HG03342 (cell line): ENCODE results near the gene RERE.

ENCODE experiments used
- ATAC-seq: cut with Tn5 transposase; IDR thresholded peaks from one replicate; pipeline ENCODE4 v1.9.1; 2021; ENCODE audit warnings: mild to moderate bottlenecking, moderate library complexity; ENCODE audit not compliant: unreplicated experiment

RERE gene

DNA sequence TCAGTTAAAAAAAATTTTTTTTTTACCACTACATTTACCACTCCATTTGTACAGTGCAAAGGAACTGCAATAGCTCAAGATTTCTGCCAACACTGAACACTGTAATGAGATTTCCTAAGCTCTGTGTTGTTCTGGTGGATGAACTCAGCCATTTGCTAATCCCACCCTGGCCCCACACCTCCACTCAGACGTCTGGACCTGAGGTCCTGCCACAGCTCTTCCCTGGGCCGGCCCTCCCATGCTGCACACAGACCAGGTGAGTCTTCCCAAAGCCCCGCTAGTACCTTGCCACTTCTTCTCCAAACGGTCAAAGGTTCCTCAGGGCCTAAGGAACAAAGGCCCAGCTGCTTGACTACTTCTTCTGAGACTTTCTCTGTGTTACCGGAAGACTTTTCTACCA lies 443.1 kb downstream of the RERE start:
- ATAC-seq, result no peak

GRCh38 chr1:8373581-8374241 lies 443.7 kb downstream of the RERE start:
- ATAC-seq, result no peak

- no peak for ATAC-seq
These were observed 444.3 kb downstream of the RERE start for GRCh38 chr1:8373125-8373524.

DNA sequence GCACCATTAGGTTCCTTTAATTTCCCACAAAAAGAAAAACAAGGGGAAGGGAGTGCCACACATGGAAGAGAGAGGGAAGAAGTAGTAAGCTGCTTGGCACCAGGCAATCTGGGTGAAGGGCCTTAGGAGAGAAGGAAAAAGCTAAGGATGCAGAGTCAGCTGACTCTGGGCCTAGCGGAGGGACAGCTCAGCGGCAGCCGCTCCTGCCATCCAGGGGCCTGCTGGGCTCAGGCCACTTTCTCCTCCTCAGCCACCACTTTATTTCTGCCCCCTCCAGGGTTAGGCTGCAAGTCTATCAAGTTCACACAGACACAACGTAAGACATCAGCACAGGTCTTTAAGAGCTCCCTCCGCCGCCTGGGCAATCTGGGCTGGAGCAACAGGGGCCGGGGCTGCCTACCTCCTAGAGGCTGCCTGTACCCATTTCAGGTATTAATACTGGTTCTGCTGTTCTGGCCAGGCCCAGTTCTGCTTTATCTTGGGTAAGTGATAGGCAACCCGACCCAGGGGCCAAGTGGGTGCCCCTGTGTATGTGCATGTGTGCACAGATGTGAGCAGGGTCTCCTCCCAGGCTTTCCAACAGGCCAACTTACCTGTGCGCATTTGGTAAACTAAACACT lies 446.0 kb downstream of the RERE start:
- no peak for ATAC-seq

- ATAC-seq, result no peak
These were observed 446.5 kb downstream of the RERE start for GRCh38 chr1:8370905-8371315.

DNA sequence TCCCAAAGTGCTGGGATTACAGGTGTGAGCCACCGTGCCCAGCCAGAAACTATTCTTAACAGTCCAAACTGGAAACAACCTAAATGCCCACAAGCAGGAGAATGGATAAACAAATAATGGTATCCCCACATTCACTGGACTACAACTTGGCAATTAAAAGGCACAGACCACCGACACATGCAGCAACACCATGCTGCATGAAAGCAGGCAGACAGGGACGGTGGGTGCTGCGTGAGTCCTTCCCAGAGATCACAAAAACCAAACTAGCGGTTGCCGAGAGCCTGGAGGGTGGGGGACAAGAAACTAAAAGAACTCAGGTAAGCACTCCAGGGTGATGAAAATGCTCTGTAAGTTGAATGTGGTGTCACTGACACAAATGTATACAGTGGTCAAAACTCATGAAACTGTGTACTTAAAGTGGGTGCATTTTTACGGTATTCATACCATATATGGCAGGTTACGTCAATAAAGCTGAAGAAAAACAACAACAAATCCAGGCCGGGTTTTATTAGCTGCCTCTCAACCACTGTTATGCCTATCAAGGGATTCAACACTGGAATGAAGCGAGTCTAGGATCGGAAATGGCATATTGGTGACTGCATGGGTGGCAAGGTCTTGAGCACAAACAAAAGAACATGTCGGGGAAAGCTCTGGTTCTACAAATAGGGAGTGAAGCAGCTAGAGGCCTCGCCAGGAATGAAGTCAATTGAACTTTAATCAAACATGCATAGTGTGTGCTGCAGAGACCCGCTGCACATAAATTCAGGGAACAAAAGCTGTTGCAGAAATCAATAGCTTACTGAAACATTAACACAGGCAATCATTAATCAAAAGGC lies 447.2 kb downstream of the RERE start:
- ATAC-seq, result no peak

- ATAC-seq, result no peak
These were observed 448.3 kb downstream of the RERE start for GRCh38 chr1:8368956-8369639.

DNA sequence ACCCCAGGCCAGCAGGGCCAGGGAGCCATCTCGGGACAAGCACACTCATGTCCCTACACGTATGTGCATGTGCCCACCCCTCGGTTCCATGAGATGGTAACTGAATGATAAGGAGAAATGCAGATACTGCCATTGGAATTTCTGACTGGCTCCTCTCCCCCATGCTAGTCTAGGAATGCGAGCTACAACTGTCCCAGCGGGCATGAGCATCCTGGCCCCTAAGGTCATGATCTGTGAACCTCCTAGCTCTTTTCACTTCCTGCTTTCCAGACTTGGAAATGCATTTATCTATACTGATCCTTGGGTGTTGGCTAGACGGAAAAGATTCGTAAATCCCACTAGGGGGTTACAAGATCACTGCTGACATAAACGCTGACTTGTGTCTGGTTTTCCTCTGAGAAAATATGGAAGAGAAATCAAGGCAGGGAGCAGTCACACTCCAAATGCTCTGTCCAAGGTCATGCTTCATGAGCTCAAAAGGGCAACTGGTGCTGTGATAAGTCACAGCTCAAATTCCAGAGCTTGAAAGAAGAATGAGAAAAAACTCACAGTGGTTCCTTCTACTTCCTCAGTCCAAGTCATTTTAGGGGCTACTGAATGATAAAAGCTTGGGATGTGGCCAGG lies 449.8 kb downstream of the RERE start:
- no peak for ATAC-seq

- ATAC-seq, result no peak
These were observed 451.6 kb downstream of the RERE start for GRCh38 chr1:8365661-8366362.

DNA sequence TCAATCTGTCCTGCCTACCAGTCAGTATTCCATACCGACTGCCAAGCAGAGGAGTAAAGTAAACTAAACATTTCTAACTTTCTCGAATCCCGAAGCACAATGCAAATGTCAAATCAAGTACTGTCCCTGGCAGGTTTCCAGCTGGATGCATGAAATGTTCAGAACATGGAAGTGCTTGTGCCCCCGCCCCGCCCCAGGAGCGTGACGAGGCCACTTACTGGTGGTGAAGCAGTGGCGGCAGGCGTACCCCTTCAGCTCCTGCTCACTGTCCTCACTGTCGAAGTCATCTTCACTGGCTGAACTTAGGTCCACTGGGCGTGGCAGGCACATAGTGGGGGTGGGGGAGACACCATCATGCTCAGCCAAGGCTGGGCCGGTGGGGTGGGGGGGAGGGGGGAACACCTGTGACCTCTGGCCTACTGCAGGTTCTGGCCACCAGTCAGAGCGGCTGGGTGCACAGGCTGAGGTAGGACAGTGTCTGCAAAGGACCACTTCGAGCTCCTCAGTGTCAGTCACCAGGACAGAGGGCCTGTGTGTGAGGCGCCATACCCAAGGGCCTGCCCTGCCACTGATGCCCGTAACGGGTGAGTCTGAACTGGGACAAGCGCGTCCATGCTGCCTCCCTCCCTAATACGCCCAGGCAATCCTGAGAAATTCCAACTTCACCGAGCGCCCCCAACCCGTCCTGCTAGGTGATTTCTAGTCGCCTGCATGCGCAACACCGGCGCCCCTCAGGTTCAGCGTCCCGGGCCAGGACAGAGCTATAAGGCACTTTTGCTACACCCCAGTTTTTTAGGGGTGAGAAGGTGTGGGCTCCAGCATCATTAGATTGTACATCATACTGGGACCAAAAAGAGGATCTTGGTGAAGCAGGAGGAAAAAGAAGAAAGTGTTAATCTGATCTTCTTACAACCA lies 452.7 kb downstream of the RERE start:
- ATAC-seq, result no peak

DNA sequence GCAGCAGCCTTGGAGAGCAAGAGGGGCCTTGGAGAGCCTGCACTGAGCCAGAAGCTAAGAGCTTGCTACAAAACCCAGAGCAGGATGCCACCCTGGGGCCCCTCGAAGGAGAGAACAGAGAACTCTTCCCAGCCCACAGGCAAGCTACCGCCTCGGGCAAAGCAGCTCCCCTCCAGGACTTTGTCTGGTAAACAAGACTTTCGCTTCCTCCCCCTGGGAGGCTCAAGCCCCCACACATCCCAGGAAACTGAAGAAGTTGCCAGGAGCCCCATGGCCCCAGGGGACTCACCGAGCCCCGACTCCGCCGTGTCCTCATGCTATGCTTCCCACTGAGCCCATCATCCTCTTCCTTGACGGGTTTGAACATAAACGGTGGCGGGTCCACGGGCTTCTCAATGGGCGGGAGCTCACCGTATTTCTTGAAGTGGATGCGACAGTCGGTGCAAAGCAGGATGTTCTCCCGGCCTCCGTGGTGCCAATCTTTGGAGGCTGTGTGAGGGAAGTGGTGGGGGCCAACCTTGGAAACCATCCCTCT lies 453.6 kb downstream of the RERE start:
- no peak for ATAC-seq

DNA sequence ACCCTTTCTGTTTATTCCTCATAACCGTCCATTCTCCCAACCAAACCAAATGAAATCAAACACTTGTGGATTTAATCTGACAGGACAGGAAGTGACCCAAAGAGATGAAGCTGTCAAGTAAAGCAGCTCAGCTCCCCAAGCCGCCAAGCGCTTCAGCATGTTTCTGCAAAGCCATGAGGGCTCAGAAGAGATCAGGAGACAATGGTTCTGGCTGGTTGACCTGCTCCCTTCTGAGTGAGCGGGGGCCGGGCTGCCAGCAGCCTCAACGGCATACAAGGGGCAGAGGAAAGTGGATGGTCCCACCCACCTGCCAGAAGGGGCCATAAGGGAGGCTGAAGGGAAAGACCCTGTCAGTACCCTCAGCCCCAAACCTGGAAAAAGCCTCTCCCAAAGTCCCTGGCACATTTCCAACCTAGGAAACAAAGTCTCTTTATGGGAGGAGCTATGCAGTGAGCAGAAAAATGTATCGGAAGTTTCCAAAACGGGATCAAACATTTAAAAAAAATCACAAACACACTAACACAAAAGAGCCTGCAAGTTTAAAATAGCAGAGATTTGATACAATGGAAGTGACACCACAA lies 454.2 kb downstream of the RERE start:
- ATAC-seq, result no peak

DNA sequence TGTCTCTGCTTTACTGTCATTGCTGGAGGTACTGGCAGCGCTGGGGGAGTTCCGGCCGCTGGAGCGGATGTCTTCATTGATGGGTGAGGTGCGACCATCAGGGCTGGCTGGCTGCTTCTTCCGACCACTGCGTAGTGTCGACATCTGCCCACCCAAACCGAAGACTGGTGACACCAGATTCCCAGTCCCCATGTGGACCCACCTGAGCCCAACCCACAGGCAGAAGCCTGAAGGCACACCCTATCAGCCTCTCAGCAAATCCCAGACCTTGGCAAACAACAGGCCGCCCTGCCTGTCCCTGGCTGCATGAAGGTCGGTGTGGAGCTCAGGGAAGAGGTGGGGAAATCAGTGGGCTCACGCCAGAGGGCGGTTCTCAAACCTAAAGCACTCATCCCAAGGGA lies 454.7 kb downstream of the RERE start:
- ATAC-seq, result no peak

GRCh38 chr1:8361198-8361849 lies 456.1 kb downstream of the RERE start:
- ATAC-seq, result no peak

- no peak for ATAC-seq
These were observed 456.8 kb downstream of the RERE start for GRCh38 chr1:8360493-8361197.

- no peak for ATAC-seq
These were observed 457.6 kb downstream of the RERE start for GRCh38 chr1:8359617-8360481.
